GM12874 (cell line): ENCODE results near the gene MIGA1.

Source experiments
- TF ChIP-seq, protein P1 (sequence below): IDR thresholded peaks from 2 replicates; pipeline ENCODE4 v1.5.1; 2011; ENCODE audit warnings: low read depth, mild to moderate bottlenecking, control low read depth, low read length, moderate library complexity; ENCODE audit not compliant: insufficient read depth

The MIGA1 gene

DNA sequence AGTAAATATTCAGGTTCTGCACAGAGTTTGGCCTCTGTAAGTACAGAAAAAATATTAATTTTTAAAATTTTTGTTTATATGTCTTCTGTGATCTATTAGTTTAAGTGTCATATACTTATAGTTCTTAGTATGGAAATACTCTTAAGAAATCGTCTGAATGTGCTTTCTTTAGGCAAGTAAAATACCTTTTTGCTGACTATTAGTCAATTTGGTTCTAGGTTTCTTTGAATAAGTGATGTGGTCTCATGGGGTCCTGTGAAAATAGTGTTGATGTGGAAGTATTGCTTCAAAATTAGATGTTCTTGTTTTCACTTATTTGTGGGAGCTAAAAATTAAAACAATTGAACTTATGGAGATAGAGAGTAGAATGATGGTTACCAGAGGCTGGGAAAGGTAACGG lies 23.9 kb downstream of the MIGA1 start:
- TF ChIP-seq, protein P1, sequence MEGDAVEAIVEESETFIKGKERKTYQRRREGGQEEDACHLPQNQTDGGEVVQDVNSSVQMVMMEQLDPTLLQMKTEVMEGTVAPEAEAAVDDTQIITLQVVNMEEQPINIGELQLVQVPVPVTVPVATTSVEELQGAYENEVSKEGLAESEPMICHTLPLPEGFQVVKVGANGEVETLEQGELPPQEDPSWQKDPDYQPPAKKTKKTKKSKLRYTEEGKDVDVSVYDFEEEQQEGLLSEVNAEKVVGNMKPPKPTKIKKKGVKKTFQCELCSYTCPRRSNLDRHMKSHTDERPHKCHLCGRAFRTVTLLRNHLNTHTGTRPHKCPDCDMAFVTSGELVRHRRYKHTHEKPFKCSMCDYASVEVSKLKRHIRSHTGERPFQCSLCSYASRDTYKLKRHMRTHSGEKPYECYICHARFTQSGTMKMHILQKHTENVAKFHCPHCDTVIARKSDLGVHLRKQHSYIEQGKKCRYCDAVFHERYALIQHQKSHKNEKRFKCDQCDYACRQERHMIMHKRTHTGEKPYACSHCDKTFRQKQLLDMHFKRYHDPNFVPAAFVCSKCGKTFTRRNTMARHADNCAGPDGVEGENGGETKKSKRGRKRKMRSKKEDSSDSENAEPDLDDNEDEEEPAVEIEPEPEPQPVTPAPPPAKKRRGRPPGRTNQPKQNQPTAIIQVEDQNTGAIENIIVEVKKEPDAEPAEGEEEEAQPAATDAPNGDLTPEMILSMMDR, result no peak

DNA sequence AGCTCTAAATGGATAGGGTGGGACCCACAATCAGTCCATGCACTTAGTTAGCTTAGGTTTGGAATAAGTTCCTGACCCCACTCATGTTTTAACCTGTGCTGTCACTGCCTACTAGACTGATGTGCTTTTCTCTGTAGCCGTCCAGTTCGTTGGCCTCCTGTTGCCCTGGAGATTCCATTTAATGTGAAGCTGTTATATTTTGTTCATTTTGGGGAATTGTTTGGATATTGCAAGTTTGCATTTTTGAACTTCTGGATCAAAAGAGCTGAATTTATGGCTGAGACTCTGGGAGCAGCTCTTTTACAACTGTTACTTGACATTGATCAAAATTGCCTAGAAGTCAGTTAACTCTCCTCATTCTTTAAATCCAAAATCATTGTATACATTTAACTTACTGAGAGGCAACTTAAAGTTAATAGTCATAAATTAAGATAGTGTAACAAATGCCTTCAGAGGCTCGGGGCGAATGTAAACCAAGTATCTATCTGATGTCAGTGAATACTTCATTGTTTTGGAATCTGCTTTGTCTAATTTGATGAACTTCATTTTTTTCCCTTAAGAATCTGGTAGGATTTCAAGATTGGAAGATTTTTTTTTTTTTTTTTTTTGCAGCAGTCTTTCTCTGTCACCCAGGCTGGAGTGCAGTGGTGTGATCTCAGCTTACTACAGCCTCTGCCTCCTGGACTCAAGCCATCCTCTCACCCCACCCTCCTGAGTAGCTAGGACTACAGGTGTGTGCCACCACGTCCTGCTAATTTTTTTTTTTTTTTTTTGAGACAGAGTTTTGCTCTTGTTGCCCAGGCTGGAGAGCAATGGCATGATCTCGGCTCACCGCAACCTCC lies 38.1 kb downstream of the MIGA1 start:
- TF ChIP-seq, protein P1, result no peak

DNA sequence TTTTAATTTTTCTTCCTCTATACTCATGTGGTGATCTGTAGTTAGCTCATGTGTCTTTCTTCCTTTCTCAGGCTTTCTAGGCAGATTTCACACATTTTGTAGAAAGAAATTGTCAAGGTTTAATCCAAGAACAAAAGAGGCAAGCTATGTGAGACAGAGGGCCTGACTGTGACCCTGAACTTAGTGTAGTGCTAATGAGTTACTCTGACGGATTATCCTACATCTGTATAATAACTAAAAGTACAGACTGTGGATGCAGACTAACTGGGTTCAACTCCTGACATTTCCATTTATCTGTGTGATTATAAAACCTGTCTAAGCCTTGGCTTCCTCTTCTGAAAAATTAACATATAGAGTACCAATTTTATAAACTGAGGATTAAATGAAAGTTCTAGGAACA lies 40.7 kb downstream of the MIGA1 start:
- TF ChIP-seq, protein P1, result no peak

DNA sequence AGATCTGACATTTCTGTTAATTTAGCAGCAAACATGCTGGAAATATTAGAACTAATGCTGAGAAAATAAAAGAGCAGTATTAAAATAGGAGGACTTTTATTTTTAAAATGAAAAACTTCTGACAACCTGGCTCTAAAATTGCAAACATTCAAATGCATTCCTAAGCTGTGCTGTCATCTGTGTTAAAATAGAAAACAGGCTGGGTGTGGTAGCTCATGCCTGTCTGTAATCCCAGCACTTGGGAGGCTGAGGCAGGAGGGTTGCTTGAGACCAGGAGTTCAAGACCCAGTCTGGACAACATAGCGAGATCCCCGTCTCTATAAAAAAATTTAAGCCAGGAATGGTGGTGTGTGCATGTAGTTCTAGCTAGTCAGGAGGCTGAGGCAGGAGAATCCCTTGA lies 44.6 kb downstream of the MIGA1 start:
- TF ChIP-seq, protein P1, result no peak

DNA sequence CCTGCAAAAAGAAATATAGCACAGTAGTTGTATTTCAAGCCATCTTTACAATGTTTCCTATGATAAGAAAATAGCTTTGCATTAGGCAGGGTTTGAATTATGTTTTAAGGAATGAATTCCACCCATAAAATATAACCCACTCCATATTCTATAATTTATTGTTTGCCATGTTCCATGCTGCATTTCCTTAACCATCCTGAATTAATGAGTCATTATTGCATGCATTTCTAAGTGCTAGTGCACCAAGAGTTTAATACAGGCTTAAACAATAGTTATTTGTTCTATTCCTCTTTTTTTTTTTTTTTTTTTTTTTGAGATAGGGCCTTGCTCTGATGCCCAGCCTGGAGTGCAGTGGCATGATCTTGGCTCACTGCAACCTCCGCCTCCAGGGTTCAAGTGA lies 45.2 kb downstream of the MIGA1 start:
- TF ChIP-seq, protein P1, result no peak

DNA sequence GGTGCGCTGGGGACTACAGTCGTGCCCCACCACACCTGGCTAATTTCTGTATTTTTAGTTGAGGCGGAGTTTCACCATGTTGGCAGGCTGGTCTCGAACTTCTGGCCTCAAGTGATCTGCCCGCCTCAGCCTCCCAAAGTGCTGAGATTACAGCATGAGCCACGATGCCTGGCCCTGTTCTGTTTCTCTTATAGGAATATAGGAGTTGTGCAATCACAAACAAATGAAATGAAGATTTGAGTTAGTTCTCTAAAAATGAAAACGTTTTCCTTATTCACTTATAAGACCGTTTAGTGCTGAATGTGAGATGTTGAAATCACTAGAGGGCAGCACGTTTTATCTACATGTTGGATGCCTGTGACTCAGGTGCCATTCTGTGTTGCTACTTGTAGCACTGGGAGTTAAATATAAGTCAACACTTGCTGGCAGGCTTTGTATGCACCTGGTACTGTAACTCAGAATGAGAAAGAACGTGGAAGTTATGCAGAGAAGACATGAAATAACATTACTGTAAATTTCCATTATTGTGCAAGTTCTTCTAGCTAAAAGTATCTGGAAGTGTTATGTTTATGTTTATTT lies 45.8 kb downstream of the MIGA1 start:
- TF ChIP-seq, protein P1, result no peak

DNA sequence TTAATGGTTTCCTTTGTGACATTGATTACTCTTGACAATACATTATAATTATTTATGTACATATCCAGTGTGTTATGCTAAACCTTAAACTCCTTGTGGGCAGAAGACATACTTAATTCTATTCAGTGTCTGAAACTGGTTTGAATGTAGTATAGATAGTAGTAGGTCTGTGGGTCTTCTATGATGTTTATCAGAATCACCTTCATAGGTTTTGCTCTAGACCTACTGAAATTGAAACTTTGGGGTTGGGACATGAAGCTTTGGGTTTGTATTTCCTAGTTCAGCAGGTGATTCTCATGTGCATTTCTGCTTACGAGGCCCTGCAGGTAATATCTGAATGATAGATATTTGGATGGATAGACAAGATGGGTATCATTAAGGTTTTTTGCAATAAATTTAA lies 48.6 kb downstream of the MIGA1 start:
- TF ChIP-seq, protein P1, result no peak
